Measurements from ENCODE around the gene CRYBG1.
"Not testable (repeated sequence)": the region's sequence is repeated elsewhere in the genome, so short reads cannot be mapped to it uniquely, and the experiment has no call there.

CRYBG1 gene

DNA sequence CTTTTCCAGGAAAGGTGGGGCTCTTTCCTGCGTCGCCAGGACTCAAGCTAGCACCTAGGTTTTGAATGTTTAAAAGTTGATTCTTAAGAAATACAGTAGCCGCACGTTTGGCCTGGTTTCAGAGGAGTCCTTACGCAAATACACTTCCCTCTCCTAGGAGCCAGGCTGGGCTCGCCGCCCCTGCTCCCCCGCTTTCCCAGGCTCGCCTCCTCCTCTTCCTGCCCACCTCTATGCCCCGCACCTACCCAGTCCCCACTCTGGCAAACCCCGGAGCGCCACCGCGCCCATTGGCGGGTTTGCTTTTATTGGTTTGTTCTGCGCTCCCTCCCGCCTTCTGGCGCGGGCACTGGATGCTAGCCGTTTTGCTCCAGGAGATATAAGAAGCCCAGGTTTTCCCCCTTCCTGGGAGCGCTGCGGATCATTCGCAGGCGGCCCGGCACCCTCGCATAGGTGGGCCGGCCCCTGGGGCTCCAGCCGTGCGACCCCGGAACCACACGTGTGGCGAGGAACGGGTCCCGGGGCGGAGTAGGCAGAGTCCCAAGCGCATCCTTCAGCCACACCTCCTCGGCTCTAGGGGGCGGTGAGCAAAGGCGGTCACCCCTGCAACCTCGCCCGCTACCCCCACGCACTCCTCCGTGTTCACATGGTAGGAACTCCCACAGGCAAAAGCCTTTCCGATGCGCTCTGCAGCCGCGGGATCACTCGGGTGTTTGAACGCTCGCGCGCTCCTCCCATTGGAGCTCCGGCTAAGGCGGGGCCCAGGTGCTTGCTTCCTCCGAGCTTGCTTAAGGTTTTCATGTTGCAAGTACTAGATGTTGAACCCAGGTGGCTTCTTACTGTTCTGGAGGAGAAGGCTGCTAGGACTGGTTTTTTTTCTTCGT is 149.8 kb downstream of the CRYBG1 start:
- DNase-seq: peak; percentile 72

DNA sequence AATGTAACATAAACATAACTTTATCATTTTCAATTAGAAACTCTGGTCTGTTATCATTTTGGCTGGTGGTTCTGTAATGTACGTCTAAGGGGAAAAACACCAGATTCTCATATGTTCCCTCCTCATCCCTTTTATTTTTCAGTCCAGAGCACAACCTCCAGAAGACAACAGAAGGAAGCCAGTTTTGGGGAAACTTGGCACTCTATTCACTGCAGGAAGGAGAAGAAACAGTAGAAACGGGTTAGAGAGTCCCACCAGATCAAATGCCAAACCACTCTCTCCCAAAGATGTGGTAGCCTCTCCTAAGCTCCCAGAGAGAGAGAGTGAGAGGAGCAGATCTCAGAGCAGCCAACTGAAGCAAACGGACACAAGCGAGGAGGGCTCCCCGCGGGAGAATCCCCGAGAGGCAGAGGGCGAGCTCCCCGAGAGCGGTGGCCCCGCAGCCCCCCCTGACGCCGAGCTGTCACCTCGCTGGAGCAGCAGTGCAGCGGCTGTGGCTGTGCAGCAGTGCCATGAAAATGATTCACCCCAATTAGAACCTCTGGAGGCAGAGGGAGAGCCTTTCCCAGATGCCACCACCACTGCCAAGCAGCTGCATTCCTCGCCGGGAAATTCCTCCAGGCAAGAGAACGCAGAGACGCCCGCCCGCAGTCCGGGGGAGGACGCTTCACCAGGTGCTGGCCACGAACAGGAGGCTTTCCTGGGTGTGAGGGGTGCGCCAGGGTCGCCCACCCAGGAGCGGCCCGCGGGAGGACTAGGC is 151.0 kb downstream of the CRYBG1 start:
- DNase-seq: peak; percentile 72

DNA sequence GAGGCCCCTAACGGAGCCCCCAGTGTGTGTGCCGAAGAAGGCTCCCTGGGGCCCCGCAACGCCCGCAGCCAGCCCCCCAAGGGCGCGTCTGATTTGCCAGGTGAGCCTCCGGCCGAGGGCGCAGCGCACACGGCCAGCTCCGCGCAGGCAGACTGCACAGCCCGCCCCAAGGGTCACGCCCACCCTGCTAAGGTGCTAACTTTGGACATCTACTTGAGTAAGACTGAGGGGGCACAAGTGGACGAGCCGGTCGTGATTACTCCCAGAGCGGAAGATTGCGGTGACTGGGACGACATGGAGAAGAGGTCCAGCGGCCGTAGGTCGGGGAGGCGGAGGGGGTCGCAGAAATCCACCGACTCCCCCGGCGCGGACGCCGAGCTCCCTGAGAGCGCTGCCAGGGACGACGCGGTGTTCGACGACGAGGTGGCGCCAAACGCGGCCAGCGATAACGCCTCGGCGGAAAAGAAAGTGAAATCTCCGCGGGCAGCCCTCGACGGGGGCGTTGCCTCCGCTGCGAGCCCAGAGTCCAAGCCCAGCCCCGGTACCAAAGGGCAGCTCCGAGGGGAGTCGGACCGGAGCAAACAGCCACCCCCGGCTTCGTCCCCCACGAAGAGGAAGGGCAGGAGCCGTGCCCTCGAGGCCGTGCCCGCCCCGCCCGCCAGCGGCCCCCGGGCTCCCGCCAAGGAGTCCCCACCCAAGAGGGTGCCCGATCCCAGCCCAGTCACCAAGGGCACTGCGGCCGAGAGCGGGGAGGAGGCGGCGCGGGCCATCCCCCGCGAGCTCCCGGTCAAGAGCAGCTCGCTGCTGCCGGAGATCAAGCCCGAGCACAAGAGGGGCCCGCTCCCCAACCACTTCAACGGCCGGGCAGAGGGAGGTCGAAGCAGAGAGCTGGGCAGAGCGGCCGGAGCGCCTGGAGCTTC is 151.8 kb downstream of the CRYBG1 start:
- peak; percentile 76 for DNase-seq

DNA sequence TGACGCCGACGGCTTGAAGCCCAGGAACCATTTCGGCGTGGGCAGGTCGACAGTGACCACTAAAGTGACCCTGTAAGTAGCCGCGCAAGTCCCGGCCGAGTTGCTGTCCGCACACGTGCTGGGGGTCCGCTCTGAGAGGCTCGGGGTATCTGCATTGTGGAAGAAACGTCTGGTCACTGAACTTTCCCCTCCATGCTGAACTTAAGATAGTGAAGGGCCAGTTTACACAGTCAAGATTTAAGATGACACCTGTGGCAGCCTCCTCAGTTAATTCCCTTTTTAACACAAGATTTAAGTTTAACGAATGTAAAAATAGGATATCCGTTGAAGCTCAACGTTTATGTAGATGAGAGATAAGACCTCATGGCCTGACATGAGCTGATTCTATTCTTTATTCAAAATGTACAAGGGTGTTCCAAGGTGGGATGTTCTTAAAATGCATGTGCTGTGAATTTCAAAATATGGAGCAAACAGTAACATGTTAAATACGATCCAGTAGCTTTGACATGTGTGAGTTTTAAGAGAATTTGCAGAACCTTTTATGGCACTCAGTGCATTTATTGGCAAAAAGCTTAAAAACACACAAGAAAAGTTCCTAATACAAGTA is 152.6 kb downstream of the CRYBG1 start:
- DNase-seq: peak; percentile 6

DNA sequence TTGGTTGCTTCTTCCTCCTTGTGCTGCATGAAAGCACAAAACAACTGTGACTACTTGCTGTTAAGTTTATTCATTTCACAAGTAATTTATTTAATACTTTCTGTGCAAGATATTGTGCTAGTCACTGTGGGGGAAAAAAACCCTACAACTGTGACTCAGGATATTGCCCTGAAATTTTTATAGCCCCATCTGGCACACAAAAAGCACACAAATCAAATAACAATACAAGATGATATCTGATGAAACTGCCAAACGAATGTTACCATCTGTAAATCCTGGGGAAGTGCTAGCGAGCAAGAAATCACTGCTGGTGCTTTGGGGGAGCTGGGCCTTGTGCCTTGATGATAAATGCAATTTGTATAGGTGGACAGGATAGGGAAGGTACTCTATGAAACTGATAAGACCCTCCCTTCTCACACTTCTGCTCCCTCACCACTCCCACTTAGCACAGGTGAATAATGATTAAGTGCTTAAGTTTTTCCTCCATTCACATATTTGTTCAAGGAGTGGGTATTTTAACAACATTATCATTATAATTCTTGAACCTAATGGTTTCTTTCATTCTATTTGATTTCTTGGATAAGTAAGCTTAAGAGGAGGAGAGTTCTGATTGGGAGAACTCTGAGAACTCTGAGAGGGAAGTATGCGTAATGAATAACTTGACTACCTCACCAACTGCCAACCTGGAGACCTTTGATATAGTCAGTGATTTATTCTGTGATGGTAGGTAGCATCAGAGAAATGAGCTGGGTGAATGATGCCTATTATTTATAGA is 153.5 kb downstream of the CRYBG1 start:
- DNase-seq: peak; percentile 27

DNA sequence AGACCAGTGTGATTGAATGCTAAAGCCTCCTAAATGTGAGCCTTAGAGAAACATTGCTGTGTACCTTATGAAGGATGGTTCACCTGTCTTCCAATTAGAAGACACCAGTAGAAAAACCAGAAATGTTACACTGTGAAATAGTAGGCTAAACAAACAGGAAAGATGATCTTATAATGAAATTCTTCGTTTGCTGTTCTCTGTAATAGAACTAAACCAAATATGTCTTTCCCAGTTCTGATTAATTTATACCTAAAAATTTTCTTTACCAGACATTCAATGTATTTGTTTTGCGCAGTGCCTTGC is 154.0 kb downstream of the CRYBG1 start:
- no peak for DNase-seq

DNA sequence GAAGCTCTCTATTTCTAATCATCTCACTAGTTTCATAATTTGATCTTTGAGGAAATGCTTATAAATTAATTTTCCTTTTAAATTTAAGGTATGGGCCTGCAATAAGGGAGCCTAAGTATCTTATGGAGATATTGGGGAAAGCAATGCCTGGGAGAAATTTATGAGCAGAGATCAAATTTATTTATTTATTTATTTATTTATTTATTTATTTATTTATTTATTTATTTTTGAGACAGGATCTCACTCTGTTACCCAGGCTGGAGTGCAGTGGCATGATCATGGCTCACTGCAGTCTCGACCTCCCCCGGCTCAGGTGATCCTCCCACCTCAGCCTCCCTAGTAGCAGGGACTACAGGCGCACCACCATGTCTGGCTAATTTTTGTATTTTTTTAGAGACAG is 155.1 kb downstream of the CRYBG1 start:
- not testable (repeated sequence) for DNase-seq

DNA sequence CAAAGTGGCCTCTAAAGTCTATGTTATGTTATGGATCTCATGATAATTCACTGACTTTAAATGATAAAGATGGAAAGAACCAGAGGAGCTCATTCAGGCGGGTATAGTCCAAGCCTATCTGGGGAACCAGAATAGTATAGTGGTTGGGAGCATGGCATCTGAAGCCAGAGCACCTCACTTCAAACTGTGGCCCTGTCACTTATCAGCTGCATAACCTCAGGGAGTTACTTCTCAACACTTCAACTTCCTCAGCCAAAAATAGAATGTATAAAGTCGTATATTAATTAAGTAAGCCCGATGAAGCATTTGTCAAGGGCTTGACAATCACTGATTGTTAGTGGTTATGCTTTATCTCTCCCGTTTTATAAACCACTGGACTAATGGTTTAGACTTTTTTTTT is 156.1 kb downstream of the CRYBG1 start:
- no peak for DNase-seq

DNA sequence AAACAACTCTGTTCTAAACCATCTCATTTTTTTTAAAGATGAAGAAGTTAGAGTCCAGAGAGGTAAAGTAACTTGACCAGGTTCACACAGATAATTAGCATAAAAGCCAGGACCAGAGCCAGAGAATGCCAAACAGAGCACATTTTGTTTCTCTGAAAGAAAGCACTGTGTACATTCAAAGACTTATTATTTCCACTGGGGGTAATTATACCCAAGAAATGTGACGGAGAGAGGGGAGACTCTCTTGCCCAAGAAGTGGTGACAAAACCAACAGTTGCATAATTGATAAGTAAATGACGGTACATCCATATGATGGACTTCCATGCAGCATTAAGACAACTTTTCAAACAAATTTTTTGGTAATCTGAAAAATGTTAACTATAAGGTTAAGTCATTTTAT is 157.2 kb downstream of the CRYBG1 start:
- no peak for DNase-seq

DNA sequence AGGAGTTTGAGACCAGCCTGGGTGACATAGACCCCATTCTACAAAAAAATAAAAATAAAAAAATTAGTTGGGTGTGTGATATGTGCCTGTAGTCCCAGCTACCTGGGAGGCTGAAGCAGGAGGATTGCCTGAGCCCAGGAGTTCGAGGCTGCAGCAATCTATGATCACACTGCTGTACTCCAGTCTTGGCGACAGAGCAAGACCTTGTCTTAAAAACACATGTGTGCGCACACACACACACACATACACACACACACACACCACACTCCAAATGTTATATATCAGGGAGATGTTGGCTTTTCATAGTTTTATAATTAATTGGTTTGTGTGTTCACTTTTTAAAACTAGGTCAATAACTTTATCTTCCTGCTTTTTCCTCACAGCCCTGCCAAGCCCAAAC is 158.2 kb downstream of the CRYBG1 start:
- no peak for DNase-seq

DNA sequence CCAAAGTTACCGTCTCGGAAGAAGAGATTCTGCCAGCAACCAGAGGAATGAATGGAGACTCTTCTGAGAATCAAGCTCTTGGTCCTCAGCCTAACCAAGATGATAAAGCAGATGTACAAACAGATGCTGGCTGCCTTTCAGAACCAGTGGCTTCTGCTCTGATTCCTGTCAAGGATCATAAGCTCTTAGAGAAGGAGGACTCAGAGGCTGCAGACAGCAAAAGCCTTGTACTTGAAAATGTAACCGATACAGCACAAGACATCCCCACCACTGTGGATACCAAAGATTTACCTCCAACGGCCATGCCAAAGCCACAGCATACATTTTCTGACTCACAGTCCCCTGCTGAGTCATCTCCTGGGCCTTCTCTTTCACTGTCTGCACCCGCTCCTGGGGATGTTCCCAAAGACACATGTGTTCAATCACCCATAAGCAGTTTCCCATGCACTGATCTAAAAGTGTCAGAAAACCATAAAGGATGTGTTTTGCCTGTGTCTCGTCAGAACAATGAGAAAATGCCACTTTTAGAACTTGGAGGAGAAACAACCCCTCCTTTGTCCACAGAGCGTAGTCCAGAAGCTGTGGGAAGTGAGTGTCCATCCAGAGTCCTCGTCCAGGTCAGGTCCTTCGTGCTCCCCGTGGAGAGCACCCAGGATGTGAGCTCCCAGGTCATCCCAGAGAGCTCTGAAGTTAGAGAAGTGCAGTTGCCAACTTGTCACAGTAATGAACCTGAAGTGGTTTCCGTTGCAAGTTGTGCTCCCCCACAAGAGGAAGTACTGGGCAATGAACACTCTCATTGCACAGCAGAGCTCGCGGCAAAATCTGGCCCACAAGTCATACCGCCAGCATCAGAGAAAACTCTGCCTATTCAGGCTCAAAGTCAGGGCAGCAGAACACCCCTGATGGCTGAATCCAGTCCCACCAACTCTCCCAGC is 159.2 kb downstream of the CRYBG1 start:
- DNase-seq: no peak

DNA sequence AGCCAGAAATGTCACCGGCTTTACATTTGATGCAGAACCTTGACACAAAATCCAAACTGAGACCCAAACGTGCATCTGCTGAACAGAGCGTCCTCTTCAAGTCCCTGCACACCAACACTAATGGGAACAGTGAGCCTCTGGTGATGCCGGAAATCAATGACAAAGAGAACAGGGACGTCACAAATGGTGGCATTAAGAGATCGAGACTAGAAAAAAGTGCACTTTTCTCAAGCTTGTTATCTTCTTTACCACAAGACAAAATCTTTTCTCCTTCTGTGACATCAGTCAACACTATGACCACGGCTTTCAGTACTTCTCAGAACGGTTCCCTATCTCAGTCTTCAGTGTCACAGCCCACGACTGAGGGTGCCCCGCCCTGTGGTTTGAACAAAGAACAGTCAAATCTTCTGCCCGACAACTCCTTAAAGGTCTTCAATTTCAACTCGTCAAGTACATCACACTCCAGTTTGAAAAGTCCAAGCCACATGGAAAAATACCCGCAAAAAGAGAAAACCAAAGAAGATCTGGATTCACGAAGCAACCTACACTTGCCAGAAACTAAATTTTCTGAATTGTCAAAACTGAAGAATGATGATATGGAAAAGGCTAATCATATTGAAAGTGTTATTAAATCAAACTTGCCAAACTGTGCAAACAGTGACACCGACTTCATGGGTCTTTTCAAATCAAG is 160.3 kb downstream of the CRYBG1 start:
- no peak for DNase-seq

DNA sequence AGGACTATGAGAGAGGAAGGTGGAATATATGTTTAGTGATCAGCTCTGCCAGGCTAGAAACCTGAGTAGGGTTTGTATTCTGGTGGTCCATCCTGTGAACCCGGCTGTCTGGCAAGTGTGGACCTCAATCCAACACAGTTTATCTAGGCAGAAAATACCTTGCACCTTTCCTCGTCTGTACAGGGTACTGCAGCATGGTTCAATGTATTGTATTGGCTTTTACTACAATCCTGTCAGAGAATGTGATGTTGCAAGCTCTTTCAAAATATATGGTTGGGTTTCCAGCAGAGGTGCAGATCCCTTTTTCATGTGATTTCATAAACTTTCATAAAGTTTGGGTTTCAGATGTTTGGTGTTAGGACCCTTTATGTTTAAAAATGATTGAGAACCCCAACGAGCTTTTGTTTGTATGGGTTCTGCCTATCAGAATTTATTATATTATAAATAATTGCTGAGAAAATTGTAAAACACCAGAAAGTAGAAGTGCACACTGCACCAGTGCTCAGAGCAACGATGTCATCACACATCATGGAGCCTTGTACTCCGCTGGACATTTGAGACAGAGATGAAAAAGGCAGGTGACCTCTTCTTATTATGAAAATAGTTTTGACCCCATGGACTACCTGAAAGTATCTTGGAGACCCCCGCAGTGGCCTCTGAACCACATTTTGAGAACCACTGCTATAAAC is 162.2 kb downstream of the CRYBG1 start:
- no peak for DNase-seq

DNA sequence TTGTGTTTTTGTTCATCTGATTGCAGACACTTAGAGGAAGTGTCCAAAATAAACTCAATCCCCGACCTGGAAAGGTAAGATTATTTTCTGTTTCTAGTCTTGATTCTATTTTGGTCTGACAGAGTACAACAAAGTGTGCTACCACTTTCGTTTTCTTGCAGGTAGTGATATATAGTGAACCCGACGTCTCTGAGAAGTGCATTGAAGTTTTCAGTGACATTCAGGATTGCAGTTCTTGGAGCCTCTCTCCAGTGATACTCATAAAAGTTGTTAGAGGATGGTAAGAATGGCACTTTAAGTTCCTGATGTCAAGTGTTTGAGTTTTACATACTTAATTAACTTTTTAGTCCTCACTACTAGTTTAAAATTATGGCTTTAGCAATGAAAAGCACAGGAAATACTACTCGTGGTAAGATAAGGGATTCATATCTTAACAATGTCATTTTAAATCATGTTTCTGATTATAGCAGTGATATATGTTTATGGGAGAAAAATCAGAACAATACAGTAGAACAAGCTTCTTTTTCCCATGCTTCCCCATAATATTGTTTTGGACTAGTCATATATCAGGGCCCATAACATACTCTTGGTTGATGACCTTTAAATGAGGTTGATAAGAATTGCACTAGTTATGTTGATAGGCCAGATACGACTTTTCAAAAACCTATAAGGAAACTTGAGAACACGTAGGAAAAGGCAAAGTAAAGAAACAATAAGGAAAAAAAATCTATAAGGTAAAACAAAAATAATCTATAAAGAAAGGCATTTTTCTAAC is 164.8 kb downstream of the CRYBG1 start:
- DNase-seq: no peak

DNA sequence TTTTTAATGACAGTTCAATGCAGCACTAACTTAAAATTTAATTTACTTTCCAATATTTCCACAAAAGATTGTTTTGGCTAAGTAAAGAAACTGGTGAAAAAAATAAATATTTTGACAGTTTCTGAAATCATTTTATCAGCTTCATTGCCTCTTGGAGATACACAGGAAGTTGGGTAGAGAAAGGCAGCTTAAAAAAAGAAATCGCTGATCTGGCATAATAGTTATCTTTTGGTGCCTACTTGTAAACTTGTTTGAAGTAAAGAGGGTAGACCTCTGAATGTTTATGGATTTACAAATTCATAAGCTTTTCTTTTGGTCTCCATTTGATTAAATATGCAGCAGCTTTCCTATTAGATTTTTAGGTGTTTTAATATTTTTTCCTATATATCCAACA is 165.4 kb downstream of the CRYBG1 start:
- no peak for DNase-seq

DNA sequence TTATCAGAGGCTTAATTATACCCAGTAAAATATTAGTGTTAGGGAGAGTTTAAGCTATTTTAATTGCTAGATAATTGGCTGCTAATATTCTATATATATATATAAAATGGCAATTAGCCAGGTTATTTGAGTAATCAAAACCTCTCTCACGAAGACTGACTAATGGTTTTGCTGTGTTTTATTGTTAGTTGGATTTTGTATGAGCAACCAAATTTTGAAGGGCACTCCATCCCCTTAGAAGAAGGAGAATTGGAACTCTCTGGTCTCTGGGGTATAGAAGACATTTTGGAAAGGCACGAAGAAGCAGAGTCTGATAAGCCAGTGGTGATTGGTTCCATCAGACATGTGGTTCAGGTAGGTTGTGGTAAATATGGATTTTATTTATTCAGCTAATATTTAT is 166.6 kb downstream of the CRYBG1 start:
- no peak for DNase-seq

DNA sequence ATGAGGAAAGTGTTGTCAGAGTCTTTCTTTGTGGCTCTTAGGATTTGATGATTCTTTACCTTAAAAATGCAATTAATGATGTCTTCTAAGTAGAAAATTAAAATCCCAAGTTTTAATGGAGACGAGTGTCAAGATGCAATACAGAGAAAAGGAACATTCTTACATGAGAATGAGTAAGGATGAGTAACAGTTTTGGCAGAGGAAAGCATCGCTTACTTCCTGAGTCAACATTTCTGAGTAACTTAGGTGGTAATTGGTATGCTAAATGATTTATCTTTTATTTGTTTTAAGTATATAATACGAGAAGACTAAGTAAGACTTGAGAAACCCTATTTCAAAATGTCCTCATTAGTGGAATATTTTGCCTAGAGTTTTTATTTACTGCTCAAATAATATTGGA is 167.5 kb downstream of the CRYBG1 start:
- no peak for DNase-seq

DNA sequence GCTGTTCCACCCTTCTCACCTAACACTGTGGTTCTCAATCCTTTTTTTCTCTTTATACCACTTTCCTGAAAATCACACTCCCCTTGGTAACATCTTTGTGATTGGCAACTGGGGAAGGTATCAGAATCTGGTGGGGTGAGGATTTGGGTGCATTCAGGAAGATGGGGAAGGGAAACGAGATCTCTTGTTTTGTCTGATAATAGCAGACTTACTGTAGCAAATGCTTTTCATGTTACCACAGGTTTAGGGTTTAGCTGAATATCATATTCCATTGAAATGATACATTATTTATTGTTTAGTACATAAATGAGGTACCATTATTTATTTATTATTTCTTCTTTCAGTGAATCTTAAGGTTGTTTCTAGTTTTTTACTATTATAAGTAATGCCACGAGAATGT is 168.0 kb downstream of the CRYBG1 start:
- no peak for DNase-seq

DNA sequence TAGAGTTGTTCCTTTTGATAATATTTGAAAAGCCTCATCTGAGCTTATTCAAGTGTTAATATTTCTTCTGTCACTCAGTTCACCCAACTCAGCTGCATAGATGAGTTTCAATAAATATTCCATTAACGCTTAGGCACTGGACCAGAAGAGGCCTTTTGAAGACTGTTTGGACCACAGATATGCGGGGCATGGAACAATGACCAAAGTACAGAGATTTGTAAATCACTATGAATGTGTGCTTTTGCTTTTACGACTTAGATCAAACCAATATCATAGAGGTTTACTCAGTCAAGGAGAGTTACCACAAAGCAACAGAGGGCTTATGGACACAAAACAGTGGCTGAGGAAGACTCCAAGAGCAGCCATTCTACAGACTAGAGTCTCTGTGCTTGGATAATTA is 168.9 kb downstream of the CRYBG1 start:
- DNase-seq: no peak

All from retina (tissue), 1 donor.